Esophagus muscularis mucosa (tissue), 4 donors: Measurements from ENCODE around the gene ALDH8A1. TPM values are rescaled to one million over a fixed set of nuclear protein-coding genes. Genes with fewer than 3 reads are reported as not detected.
A peak's percentile ranks its signal among the peaks of the same experiment; 100 is the strongest.

Experiments
- DNase-seq: peaks from one replicate; pipeline ENCODE4 v3.0.0-alpha.2; 2017; ENCODE audit errors: extremely low spot score
- H3K27ac ChIP-seq, 4 donors: fragments of 200-600 bp; sonication (generic); replicated peaks in 1 of 4; 1 replicate in 3 of 4; 2 replicates in 1 of 4; pipeline ENCODE4 v1.5.1; 2016 to 2019; ENCODE audit warnings: mild to moderate bottlenecking in 1 of 4
- H3K27me3 ChIP-seq, 4 donors: fragments of 200-600 bp; sonication (generic); one replicate each; pipeline versions ENCODE4 v1.5.1 to v1.6.0; 2016 to 2019
- H3K36me3 ChIP-seq, 4 donors: fragments of 200-600 bp; sonication (generic); one replicate each; pipeline ENCODE4 v1.5.1; 2016 to 2019
- H3K4me1 ChIP-seq, 4 donors: fragments of 200-600 bp; sonication (generic); one replicate each; pipeline ENCODE4 v1.5.1; 2016 to 2019
- H3K4me3 ChIP-seq, 4 donors: fragments of 200-600 bp; sonication (generic); 1 replicate in 2 of 4; 2 replicates in 2 of 4; pipeline ENCODE4 v1.5.1; 2016 to 2019; ENCODE audit warnings: mild to moderate bottlenecking in 4 of 4, moderate library complexity in 1 of 4
- H3K9me3 ChIP-seq, 4 donors: fragments of 200-600 bp; sonication (generic); 1 replicate in 3 of 4; 2 replicates in 1 of 4; pipeline ENCODE4 v1.5.1; 2016 to 2019
- EP300 ChIP-seq: sonication (generic); formaldehyde crosslinking; IDR thresholded peaks from one replicate; pipeline ENCODE4 v1.6.1; 2017; ENCODE audit warnings: antibody characterized with exemption
- POLR2A ChIP-seq: fragments of 450-650 bp; IDR thresholded peaks from one replicate; pipeline ENCODE4 v1.6.1; 2017; ENCODE audit warnings: antibody characterized with exemption, moderate library complexity, mild to moderate bottlenecking, low read depth
- POLR2AphosphoS5 ChIP-seq, 2 donors: sonication (generic); formaldehyde crosslinking; IDR thresholded peaks; one replicate each; pipeline ENCODE4 v1.6.1; 2017; ENCODE audit warnings: antibody characterized with exemption in 2 of 2
- WGBS: methylation state at CpG from one replicate; pipeline ENCODE4 v1.1.5; 2018; 5-methylcytosine and 5-hydroxymethylcytosine counted together
- intact Hi-C: fragments of 100-400 bp; cut with DNase I; formaldehyde crosslinking; loops from one replicate; pipeline ENCODE4 v1.15.1; 2023
- total RNA-seq, 4 donors: library from RNA; depleted of rRNA; stranded (reverse); fragments of >200 nt; gene quantifications; one replicate each; pipeline versions ENCODE4 v1.1.0 to v1.2.1, GENCODE V29; 2016
- TF ChIP-seq, protein P1 (sequence below), 3 experiments: fragments of 200-600 bp in 2 of 3; fragments of 450-650 bp in 1 of 3; sonication (generic) in 2 of 3; IDR thresholded peaks; one replicate each; pipeline ENCODE4 v1.5.1; 2017 to 2019; ENCODE audit warnings: antibody characterized with exemption in 3 of 3, mild to moderate bottlenecking in 2 of 3, moderate library complexity in 1 of 3

The ALDH8A1 gene
- total RNA-seq, 4 donors from 2014 or later: 1.2 to 5.0 (median 2.0) TPM

DNA sequence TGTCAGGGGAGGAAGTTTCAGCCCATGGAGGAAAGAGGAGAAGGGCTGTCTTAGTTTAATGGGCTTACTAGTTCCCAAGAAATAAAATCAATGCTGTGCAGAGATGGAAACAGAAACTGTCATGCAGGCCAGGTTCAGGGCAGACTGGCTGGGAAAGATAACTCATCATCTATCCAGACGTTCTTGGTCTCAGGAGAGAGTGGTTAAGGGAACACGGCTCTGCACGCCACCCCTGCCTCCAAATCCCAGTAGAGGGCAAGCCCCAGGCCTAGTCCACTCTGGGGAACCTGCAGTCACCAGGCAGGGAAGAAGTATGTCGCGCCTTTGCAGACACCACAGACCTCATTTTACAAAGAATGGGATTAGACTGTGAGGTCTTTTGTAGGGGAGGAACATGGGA, 12.5 kb downstream of the ALDH8A1 start:
- Histone ChIP-seq H3K4me3 (no peak overlapping the region), H3K27ac (peak overlapping the region in 2 of 4 donors; percentile 34 to 52), H3K27me3 (no peaks in the 10 kb centered on the region), H3K9me3 (no peaks in the 10 kb centered on the region), H3K36me3 (peaks cover 0 to 8% (median 0%) of the 10 kb centered on the region in 4 donors), H3K4me1 (peaks cover 0 to 22% (median 19%) of the 10 kb centered on the region in 4 donors)
- 60% methylated on average over 5 of the region's 5 CpGs for WGBS
- TF ChIP-seq, protein P1, sequence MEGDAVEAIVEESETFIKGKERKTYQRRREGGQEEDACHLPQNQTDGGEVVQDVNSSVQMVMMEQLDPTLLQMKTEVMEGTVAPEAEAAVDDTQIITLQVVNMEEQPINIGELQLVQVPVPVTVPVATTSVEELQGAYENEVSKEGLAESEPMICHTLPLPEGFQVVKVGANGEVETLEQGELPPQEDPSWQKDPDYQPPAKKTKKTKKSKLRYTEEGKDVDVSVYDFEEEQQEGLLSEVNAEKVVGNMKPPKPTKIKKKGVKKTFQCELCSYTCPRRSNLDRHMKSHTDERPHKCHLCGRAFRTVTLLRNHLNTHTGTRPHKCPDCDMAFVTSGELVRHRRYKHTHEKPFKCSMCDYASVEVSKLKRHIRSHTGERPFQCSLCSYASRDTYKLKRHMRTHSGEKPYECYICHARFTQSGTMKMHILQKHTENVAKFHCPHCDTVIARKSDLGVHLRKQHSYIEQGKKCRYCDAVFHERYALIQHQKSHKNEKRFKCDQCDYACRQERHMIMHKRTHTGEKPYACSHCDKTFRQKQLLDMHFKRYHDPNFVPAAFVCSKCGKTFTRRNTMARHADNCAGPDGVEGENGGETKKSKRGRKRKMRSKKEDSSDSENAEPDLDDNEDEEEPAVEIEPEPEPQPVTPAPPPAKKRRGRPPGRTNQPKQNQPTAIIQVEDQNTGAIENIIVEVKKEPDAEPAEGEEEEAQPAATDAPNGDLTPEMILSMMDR (IDR thresholded peaks at IDR 0.05): no peak
- no peak for TF ChIP-seq POLR2A
- TF ChIP-seq POLR2AphosphoS5 (IDR thresholded peaks at IDR 0.05): no peak
- no peak for TF ChIP-seq EP300
- peak; percentile 84 for DNase-seq
- intact Hi-C loops: loop anchor here (5.0 kb wide), 3 partner anchors 55 to 765 kb away; no protein-coding TSS in a partner anchor

GRCh38 chr6:134936931-134937330, 13.0 kb downstream of the ALDH8A1 start:
- Histone ChIP-seq H3K4me3 (no peak overlapping the region), H3K36me3 (peaks cover 0 to 8% (median 0%) of the 10 kb centered on the region in 4 donors), H3K4me1 (peaks cover 0 to 22% (median 19%) of the 10 kb centered on the region in 4 donors), H3K9me3 (no peaks in the 10 kb centered on the region), H3K27ac (peak overlapping the region in 2 of 4 donors; percentile 34 to 52), H3K27me3 (no peaks in the 10 kb centered on the region)
- no peak for DNase-seq
- intact Hi-C loops: loop anchor here (5.0 kb wide), 3 partner anchors 55 to 765 kb away; no protein-coding TSS in a partner anchor
- whole genome bisulfite sequencing: 51% methylated on average over 5 of the region's 5 CpGs
- TF ChIP-seq POLR2AphosphoS5 (IDR thresholded peaks at IDR 0.05): no peak
- no peak for TF ChIP-seq EP300
- TF ChIP-seq, protein P1 (IDR thresholded peaks at IDR 0.05): no peak
- no peak for TF ChIP-seq POLR2A

GRCh38 chr6:134936476-134936875, 13.4 kb downstream of the ALDH8A1 start:
- Histone ChIP-seq H3K27ac (no peak overlapping the region), H3K4me3 (no peak overlapping the region), H3K27me3 (no peaks in the 10 kb centered on the region), H3K36me3 (peaks cover 0 to 8% (median 0%) of the 10 kb centered on the region in 4 donors), H3K4me1 (peaks cover 0 to 22% (median 19%) of the 10 kb centered on the region in 4 donors), H3K9me3 (no peaks in the 10 kb centered on the region)
- intact Hi-C loops: loop anchor here (5.0 kb wide), 3 partner anchors 54 to 764 kb away; no protein-coding TSS in a partner anchor
- WGBS: 86% methylated on average over 5 of the region's 5 CpGs
- no peak for TF ChIP-seq POLR2A
- TF ChIP-seq POLR2AphosphoS5 (IDR thresholded peaks at IDR 0.05): no peak
- TF ChIP-seq EP300: no peak
- TF ChIP-seq, protein P1 (IDR thresholded peaks at IDR 0.05): no peak
- DNase-seq: no peak

DNA sequence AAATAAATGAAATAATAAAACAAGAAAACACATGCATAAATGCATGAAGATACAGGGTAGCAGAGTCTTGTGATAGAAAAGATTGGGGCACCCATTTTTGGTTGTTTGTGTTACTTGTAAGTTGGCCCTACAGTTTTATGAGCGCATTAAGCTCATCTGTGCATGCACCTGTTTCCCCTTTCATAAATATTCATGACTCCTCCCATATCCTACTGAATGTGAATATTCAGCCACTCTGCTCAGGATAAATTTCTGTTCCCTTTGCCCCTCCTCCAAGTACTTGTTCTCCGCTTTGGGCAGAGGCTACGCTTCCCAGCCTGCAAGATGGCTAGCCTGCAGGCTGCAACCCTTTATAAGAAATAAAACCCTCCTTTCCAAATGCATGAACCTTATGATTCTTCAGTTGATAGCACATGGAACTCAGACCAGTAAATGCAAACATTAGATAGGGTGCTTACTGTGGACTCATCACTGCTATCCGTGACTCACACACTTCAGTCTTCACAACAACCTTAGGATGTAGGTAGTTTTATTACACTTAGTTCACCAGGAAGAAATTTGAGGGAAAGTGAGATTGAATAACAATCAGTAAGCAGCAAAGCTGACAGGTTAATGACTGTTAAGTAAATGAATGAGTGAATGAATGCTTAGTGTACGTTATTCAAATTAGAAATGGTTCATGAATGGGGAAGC, 15.0 kb downstream of the ALDH8A1 start:
- Histone ChIP-seq H3K4me3 (no peak overlapping the region), H3K36me3 (peaks cover 0 to 8% (median 0%) of the 10 kb centered on the region in 4 donors), H3K27ac (no peak overlapping the region), H3K4me1 (peaks cover 0 to 22% (median 15%) of the 10 kb centered on the region in 4 donors), H3K27me3 (no peaks in the 10 kb centered on the region), H3K9me3 (no peaks in the 10 kb centered on the region)
- TF ChIP-seq POLR2A (no peak), EP300 (no peak), POLR2AphosphoS5 (IDR thresholded peaks at IDR 0.05) (no peak)
- TF ChIP-seq, protein P1 (IDR thresholded peaks at IDR 0.05): no peak
- 92% methylated on average over 5 of the region's 5 CpGs for WGBS
- intact Hi-C loops: loop anchor here (5.0 kb wide), 3 partner anchors 53 to 763 kb away; no protein-coding TSS in a partner anchor
- no peak for DNase-seq
